HEK293 (cell line): ENCODE measurements around the gene TPMT.

ENCODE experiments used
- KLF16 ChIP-seq: fragments of 450-650 bp; formaldehyde crosslinking; IDR thresholded peaks from 2 replicates; pipeline ENCODE4 v1.5.1; 2017; ENCODE audit warnings: missing biosample characterization, missing genetic modification characterization
- REST ChIP-seq: fragments of 450-650 bp; formaldehyde crosslinking; IDR thresholded peaks from 2 replicates; pipeline ENCODE4 v1.5.1; 2016; ENCODE audit warnings: missing biosample characterization, missing genetic modification characterization
- SP2 ChIP-seq: fragments of 450-650 bp; formaldehyde crosslinking; IDR thresholded peaks from 2 replicates; pipeline ENCODE4 v1.5.1; 2016; ENCODE audit warnings: missing biosample characterization, missing genetic modification characterization
- SP7 ChIP-seq: fragments of 450-650 bp; formaldehyde crosslinking; IDR thresholded peaks from 2 replicates; pipeline ENCODE4 v1.5.1; 2016; ENCODE audit warnings: missing biosample characterization, missing genetic modification characterization
- TRIM28 ChIP-seq: IDR thresholded peaks from 2 replicates; pipeline ENCODE4 v1.6.1; 2011; ENCODE audit warnings: low read length, control low read depth, borderline replicate concordance
- YY1 ChIP-seq: fragments of 450-650 bp; formaldehyde crosslinking; IDR thresholded peaks from 2 replicates; pipeline ENCODE4 v1.5.1; 2018; ENCODE audit warnings: missing biosample characterization, missing genetic modification characterization
- ZNF112 ChIP-seq: fragments of 450-650 bp; formaldehyde crosslinking; IDR thresholded peaks from 2 replicates; pipeline ENCODE4 v1.5.0; 2017; ENCODE audit warnings: missing biosample characterization, missing genetic modification characterization
- ZNF140 ChIP-seq: fragments of 450-650 bp; formaldehyde crosslinking; IDR thresholded peaks from 2 replicates; pipeline ENCODE4 v1.5.1; 2016; ENCODE audit warnings: missing biosample characterization, missing genetic modification characterization
- ZNF174 ChIP-seq: fragments of 450-650 bp; formaldehyde crosslinking; IDR thresholded peaks from 2 replicates; pipeline ENCODE4 v1.5.0; 2017; ENCODE audit warnings: missing biosample characterization, mild to moderate bottlenecking, missing genetic modification characterization
- ZNF2 ChIP-seq: fragments of 450-650 bp; formaldehyde crosslinking; IDR thresholded peaks from 2 replicates; pipeline ENCODE4 v1.5.1; 2016; ENCODE audit warnings: missing biosample characterization, missing genetic modification characterization
- ZNF280C ChIP-seq: fragments of 450-650 bp; formaldehyde crosslinking; IDR thresholded peaks from 2 replicates; pipeline ENCODE4 v1.5.1; 2016; ENCODE audit warnings: missing biosample characterization, missing genetic modification characterization
- ZNF302 ChIP-seq: fragments of 450-650 bp; formaldehyde crosslinking; IDR thresholded peaks from 2 replicates; pipeline ENCODE4 v1.5.1; 2016; ENCODE audit warnings: missing biosample characterization, missing genetic modification characterization, low read depth
- ZNF324 ChIP-seq: fragments of 450-650 bp; formaldehyde crosslinking; IDR thresholded peaks from 2 replicates; pipeline ENCODE4 v1.5.1; 2016; ENCODE audit warnings: missing biosample characterization, missing genetic modification characterization
- ZNF335 ChIP-seq: fragments of 450-650 bp; formaldehyde crosslinking; conservative IDR thresholded peaks from 2 replicates; pipeline ENCODE4 v1.5.1; 2016; ENCODE audit warnings: missing biosample characterization, missing genetic modification characterization
- ZNF391 ChIP-seq: fragments of 450-650 bp; formaldehyde crosslinking; IDR thresholded peaks from 2 replicates; pipeline ENCODE4 v1.5.1; 2016; ENCODE audit warnings: low read depth, missing biosample characterization, missing genetic modification characterization, borderline replicate concordance
- ZNF449 ChIP-seq: fragments of 450-650 bp; formaldehyde crosslinking; IDR thresholded peaks from 2 replicates; pipeline ENCODE4 v1.5.1; 2017; ENCODE audit warnings: missing biosample characterization, mild to moderate bottlenecking, missing genetic modification characterization, moderate library complexity
- ZNF473 ChIP-seq: fragments of 450-650 bp; formaldehyde crosslinking; IDR thresholded peaks from 2 replicates; pipeline ENCODE4 v1.5.1; 2017; ENCODE audit warnings: missing biosample characterization, missing genetic modification characterization
- ZNF513 ChIP-seq: fragments of 450-650 bp; IDR thresholded peaks from 2 replicates; pipeline ENCODE4 v1.5.1; 2018; ENCODE audit warnings: missing biosample characterization, missing genetic modification characterization
- ZNF514 ChIP-seq: fragments of 450-650 bp; formaldehyde crosslinking; IDR thresholded peaks from 2 replicates; pipeline ENCODE4 v1.5.1; 2016; ENCODE audit warnings: missing biosample characterization, missing genetic modification characterization
- ZNF560 ChIP-seq: fragments of 450-650 bp; formaldehyde crosslinking; IDR thresholded peaks from 2 replicates; pipeline ENCODE4 v1.5.1; 2017; ENCODE audit warnings: missing biosample characterization, missing genetic modification characterization, borderline replicate concordance
- ZNF561 ChIP-seq: fragments of 450-650 bp; IDR thresholded peaks from 2 replicates; pipeline ENCODE4 v1.5.1; 2018; ENCODE audit warnings: missing biosample characterization, missing genetic modification characterization, borderline replicate concordance
- ZNF585B ChIP-seq: fragments of 450-650 bp; formaldehyde crosslinking; IDR thresholded peaks from 2 replicates; pipeline ENCODE4 v1.5.1; 2016; ENCODE audit warnings: missing biosample characterization, missing genetic modification characterization
- ZNF639 ChIP-seq: fragments of 450-650 bp; formaldehyde crosslinking; IDR thresholded peaks from 2 replicates; pipeline ENCODE4 v1.5.1; 2016; ENCODE audit warnings: missing biosample characterization, missing genetic modification characterization
- ZNF658 ChIP-seq: fragments of 450-650 bp; formaldehyde crosslinking; IDR thresholded peaks from 2 replicates; pipeline ENCODE4; 2016; ENCODE audit warnings: missing biosample characterization, missing genetic modification characterization
- ZNF704 ChIP-seq: fragments of 450-650 bp; formaldehyde crosslinking; IDR thresholded peaks from 2 replicates; pipeline ENCODE4 v1.5.1; 2016; ENCODE audit warnings: missing biosample characterization, missing genetic modification characterization
- ZNF768 ChIP-seq: fragments of 450-650 bp; formaldehyde crosslinking; IDR thresholded peaks from 2 replicates; pipeline ENCODE4 v1.5.1; 2018; ENCODE audit warnings: missing biosample characterization, mild to moderate bottlenecking, missing genetic modification characterization
- ZSCAN23 ChIP-seq: fragments of 450-650 bp; formaldehyde crosslinking; IDR thresholded peaks from 2 replicates; pipeline ENCODE4 v1.5.1; 2016; ENCODE audit warnings: missing biosample characterization, missing genetic modification characterization
- ZSCAN5A ChIP-seq: fragments of 450-650 bp; formaldehyde crosslinking; IDR thresholded peaks from 2 replicates; pipeline ENCODE4 v1.5.1; 2016; ENCODE audit warnings: missing biosample characterization, missing genetic modification characterization

The TPMT gene

GRCh38 chr6:18155150-18155863 lies 430 bp upstream of the TPMT start, which contains the start of gene KDM1B (continued):
- TF ChIP-seq ZNF513 (tag by site-specific recombination) (no peak), ZNF514 (no peak), ZNF639 (tag by site-specific recombination) (no peak), ZNF561 (peak; percentile 68; the same call in 1 of the 2 replicates), ZNF658 (tag by site-specific recombination) (no peak), ZSCAN5A (tag by site-specific recombination) (no peak), REST (no peak), ZNF768 (tag by site-specific recombination) (no peak), ZNF302 (tag by site-specific recombination) (no peak), ZNF140 (no peak), ZNF560 (no peak), ZNF2 (tag by site-specific recombination) (peak; percentile 24; the same call in 1 of the 2 replicates), ZNF704 (tag by site-specific recombination) (no peak), ZNF335 (no peak; the same call in 1 of the 2 replicates), ZSCAN23 (no peak), ZNF174 (no peak), ZNF112 (tag by site-specific recombination) (no peak), ZNF391 (tag by site-specific recombination) (0 out of 2 replicates have a peak, but pooled peaks have one; percentile 27), ZNF449 (tag by site-specific recombination) (no peak), ZNF280C (tag by site-specific recombination) (no peak), ZNF585B (tag by site-specific recombination) (no peak), ZNF324 (tag by site-specific recombination) (no peak), KLF16 (tag by site-specific recombination) (no peak; the same call in 1 of the 2 replicates), SP2 (tag by site-specific recombination) (peak; percentile 96), SP7 (tag by site-specific recombination) (no peak), ZNF473 (tag by site-specific recombination) (no peak), TRIM28 (no peak), YY1 (no peak)
